GM18861 (cell line): ENCODE measurements around the gene TTYH3.

Experiments used
- ATAC-seq: cut with Tn5 transposase; IDR thresholded peaks from one replicate; pipeline ENCODE4 v1.9.1; 2021; ENCODE audit not compliant: unreplicated experiment

TTYH3 gene

DNA sequence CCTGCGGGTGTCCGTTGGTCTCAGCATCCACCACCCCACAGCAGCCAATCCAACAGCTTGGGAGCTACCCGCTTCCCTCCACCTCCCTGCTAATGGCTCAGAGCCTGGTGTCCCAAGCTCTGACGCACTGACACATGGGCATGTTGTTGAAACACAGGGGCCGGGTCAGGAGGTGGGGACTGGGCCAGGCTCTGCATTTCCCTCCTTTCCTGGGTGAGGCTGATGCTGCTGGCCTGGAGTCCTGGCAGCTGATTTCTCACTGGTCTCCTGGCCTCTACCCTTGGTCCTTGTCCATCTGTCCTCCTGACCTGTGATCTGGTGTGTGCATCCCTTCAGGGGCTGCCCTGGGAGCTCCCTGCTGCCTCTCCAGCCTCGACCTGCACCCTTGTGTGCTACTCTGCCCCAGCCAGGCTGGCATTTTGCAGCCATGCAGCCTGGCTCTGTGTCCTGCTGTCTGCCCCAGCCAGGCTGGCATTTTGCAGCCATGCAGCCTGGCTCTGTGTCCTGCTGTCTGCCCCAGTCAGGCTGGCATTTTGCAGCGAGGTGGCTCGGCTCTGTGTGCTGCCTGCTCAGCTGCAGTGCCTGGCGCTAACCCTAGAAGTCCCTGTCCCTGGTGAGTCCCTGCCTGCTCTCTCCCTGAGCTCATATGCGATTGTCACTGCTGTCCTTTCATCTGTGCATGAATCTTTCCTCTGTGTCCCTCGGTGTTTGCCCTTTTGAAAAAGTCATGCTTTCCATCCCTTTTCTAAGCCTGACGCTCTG lies 70.2 kb downstream of the TTYH3 start:
- ATAC-seq = no peak

- ATAC-seq = no peak
Measured at GRCh38 chr7:2702594-2702957, 70.8 kb downstream of the TTYH3 start.

DNA sequence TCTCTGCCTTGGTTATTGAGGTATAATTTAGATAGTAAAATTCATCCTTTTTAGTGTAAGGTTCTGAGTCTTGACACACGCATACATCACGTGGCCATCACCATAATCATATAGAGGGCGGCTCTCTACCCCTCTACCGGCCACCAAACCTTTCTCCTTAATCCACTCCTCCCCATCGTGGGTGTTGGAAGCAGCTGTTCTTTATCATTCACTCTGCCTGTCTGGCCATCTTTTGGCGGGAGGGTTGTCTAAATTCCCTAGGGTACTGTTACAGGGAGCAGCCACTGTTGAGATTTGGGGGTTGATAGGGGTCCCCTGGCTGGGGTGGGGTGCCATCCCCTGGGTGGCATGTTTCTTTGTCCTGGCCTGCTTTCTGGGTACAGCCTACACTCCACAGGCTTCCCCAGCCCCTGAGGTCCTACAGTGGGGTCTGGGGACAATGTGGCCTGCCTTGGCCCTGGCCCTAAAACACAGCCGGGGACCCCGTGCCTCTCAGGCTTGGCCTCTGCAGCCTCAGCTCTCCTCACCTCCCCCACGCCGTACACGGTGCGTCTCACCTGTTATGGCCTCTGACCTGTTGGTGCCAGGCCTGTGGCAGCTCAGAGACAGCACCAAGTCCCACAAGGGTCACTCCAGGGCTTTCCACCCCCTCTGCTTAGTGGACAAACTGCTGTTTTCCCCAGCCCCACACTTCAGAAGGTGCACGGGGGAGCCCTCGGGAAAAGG lies 73.7 kb downstream of the TTYH3 start:
- ATAC-seq = no peak

DNA sequence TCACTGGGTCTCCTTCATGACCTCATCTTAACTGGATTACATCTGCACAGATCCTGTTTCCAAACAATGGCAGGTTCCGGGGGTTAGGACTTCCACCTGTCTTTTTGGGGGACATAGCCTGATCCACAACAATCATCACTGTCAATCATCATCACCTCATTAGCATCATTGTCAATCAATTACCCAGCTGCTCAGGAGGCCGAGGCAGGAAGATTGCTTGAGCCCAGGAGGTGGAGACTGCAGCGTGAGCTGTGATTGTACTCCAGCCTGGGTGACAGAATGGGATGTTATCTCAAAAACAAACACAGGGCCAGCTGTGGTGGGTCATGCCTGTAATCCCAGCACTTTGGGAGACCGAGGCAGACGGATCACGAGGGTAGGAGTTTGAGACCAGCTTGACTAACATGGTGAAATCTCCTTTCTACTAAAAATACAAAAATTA lies 74.9 kb downstream of the TTYH3 start:
- no peak for ATAC-seq

DNA sequence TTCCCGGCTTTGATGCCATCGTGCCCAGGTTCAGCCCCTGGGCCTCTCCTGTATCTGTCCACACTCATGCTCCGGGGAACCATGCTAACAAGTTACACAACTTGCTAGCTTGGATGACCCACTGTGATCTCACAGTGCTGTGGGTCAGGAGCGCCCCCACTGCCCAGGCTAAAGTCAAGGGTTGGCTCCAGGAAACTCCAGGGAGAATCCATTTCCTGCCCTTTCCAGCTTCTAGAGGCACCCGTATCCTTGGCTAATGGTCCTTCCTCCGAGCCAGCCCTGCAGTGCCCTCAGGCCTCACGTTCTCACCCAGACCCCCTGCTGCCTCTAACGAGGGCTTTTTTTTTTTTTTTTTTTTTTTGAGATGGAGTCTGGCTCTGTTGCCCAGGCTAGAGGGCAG lies 75.7 kb downstream of the TTYH3 start:
- ATAC-seq = no peak

DNA sequence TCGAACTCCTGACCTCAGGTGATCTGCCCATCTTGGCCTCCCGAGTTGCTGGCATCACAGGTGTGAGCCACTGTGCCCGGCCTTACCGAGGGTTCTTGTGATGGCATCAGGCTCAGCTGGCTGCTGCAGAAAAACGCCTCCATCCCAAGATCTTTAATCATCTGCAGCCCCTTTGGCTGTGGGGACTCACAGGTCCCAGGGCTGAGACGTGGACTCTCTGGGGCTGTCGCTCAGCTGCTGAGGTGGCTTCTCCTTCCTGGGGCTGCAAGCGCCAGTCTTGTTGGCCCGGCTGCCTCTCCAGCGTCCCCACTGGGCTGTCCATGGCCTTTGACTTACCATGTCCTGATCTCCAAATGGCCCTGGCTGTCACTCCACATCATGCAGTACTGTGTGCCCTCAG lies 76.3 kb downstream of the TTYH3 start:
- ATAC-seq = no peak

DNA sequence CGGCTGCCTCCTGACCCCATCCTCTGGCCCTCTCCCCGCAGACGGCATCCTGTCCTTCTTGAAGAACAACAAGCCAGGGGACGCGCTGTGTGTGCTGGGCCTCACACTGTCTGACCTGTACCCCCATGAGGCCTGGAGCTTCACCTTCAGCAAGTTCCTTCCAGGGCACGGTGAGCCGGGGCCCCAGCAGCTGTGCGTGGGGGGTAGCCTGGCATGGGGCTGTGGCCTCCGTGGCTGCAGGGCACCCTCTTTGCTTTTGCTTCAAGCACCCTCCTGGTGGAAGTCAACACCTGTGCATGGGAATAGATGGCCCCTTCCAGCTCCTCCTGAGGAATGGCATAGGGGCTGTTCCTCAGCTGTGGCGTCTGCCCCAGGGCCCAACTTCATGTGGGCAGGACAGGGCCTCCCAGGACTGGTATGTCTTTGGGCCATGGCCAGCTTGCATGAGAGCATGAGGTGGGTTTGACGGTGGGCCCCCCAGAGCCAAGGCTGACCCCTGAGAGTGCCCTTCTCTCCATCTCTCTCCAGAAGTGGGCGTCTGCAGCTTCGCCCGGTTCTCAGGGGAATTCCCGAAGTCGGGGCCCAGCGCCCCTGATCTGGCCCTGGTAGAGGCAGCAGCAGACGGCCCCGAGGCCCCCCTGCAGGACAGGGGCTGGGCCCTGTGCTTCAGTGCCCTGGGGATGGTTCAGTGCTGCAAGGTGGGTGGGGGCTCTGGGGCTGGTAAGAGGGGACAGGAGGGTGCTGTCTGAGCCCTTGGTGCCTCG lies 76.9 kb downstream of the TTYH3 start:
- ATAC-seq = no peak

DNA sequence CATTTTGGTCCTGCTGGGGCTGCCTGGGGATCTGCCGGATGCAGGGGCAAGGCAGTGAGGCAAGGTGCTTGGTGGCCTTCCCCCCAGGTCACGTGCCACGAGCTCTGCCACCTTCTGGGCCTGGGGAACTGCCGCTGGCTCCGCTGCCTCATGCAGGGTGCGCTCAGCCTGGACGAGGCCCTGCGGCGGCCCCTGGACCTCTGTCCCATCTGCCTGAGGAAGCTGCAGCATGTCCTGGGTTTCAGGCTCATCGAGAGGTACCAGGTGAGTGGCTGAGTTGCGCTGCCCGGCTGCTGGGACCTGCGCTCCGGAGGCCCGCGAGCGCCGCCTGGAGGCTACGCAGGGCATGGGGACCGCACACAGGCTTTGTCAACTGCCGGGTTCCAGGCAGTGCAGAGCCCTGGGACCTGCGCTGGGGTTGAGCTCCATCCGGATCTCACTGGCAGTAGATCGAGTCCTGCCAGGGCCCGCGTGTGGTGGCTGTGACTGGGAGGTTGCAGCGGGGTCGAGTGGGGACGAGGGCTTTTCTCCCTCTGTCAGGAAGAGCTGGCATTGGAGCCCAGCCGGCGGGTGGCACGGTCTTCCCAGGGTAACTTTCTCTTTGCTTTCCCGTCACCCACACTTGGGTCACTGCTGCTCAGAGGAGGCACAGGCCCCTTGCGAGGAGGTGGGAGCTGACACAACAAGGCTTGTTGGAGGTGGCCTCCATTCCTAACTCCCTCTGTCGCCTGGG lies 77.9 kb downstream of the TTYH3 start:
- peak; percentile 72 for ATAC-seq

GRCh38 chr7:2710286-2710655 lies 78.5 kb downstream of the TTYH3 start:
- peak; percentile 23 for ATAC-seq

GRCh38 chr7:2710901-2711551 lies 79.2 kb downstream of the TTYH3 start:
- peak; percentile 32 for ATAC-seq

DNA sequence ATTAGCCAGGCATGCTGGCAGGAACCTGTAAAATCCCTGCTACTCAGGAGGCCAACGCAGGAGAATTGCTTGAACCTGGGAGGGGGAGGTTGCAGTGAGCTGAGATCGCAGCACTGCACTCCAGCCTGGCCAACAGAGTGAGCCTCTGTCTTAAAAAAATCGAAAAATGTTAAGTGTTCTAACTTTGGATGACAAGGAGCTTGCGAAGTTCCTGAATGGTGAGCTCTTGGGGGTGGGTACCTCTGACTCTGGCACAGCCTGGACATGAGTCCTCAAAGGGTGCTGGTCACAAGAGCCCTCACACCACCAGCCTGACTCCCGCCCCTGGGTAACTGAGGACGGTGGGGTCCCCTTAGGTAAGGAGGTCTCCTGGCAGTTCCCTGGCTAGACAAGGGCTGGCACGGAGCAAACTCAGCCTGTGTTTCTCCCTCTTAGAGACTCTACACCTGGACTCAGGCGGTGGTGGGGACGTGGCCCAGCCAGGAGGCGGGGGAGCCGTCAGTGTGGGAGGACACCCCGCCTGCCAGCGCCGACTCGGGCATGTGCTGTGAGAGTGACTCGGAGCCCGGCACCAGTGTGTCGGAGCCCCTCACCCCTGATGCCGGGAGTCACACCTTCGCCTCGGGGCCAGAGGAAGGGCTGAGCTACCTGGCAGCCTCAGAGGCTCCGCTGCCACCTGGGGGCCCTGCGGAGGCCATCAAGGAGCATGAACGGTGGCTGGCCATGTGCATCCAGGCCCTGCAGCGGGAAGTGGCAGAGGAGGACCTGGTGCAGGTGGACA lies 80.3 kb downstream of the TTYH3 start:
- no peak for ATAC-seq

DNA sequence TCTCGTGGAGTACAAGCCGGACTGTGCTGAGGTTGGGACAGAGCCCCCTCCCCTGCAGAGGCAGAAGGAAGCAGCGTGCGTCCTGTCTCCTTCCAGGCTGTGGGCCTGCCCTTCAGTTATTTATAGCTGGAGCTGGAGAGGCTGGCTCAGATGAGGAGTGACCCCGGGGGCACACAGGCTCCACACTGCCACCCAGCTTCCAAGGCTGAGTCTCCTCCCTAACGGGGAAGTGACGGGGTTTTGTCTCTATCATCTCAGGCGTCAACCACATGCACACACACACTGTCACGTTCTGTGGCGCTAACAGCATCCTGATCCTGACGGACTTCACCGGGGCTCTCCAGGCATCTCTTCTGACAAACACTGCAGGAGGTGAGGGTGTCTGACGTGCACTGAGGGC lies 81.6 kb downstream of the TTYH3 start:
- no peak for ATAC-seq

- ATAC-seq = no peak
Measured at GRCh38 chr7:2713978-2714377, 82.2 kb downstream of the TTYH3 start.
